ENCODE results near the gene MSH5. TPM values are rescaled to one million over a fixed set of nuclear protein-coding genes. Genes with fewer than 3 reads are reported as not detected.

The MSH5 gene
- total and polyA plus RNA-seq, 9 of the 15 experiments (the other 6 are each of a cell fraction or from before 2014, with no cell fraction given), result 12.5 to 104 (median 46.6) TPM

GRCh38 chr6:31780507-31781243 lies 40.9 kb downstream of the MSH5 start:
- peaks cover 83% of the 10 kb centered on the region; the same call in 2 of the 3 replicates for H3K36me3 ChIP-seq (ENCODE audit: control insufficient read depth, insufficient read depth, low read length)
- no peaks in the 10 kb centered on the region for H3K27me3 ChIP-seq (ENCODE audit: control insufficient read depth in 2 of 2, insufficient read depth in 2 of 2, low read length in 2 of 2)
- H3K9me1 ChIP-seq (ENCODE audit: control insufficient read depth, insufficient read depth, low read length), result peaks cover 6% of the 10 kb centered on the region
- BruUV-seq (replicated peaks), result no TSS peak
- ATAC-seq, result no peak
- H3K79me2 ChIP-seq (ENCODE audit: control insufficient read depth, insufficient read depth, low read length), result no peaks in the 10 kb centered on the region
- H3K4me3 ChIP-seq, result no peak overlapping the region
- H3K27ac ChIP-seq (ENCODE audit: extremely low read depth, low read depth, low read length), result no peak overlapping the region
- intact Hi-C loops (cut with micrococcal nuclease) (no loop called here), in situ Hi-C loops (cut with MboI) (no loop called here)
- H3K9me3 ChIP-seq (replicated peaks; ENCODE audit: control insufficient read depth, insufficient read depth, low read depth, low read length), result no peaks in the 10 kb centered on the region
- POLR2A ChIA-PET, result interaction anchor here (0.6 to 5.5 kb wide), 10 partner anchors 9 to 56 kb away, joined by 3 to 47 read pairs (median 4); partner anchors contain the start of genes HSPA1B, LSM2 and VARS1
- TF ChIP-seq MAFG (tag; conservative IDR thresholded peaks at IDR 0.05) (no peak), POLR2B (IDR thresholded peaks at IDR 0.05; ENCODE audit: low read depth, partially characterized antibody) (peak; percentile 4), POLR2A (conservative IDR thresholded peaks at IDR 0.05) (peak; percentile 52; the same call in 1 of the 2 replicates), NFATC3 (IDR thresholded peaks at IDR 0.05) (no peak), POLR2G (IDR thresholded peaks at IDR 0.05; ENCODE audit: low read depth, low read length) (peak; percentile 44; the same call in 1 of the 2 replicates), RBFOX2 (IDR thresholded peaks at IDR 0.05; ENCODE audit: low read depth, low read length) (peak; percentile 52; the same call in 1 of the 2 replicates)
- TF ChIP-seq, protein P1, sequence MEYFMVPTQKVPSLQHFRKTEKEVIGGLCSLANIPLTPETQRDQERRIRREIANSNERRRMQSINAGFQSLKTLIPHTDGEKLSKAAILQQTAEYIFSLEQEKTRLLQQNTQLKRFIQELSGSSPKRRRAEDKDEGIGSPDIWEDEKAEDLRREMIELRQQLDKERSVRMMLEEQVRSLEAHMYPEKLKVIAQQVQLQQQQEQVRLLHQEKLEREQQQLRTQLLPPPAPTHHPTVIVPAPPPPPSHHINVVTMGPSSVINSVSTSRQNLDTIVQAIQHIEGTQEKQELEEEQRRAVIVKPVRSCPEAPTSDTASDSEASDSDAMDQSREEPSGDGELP (CRISPR knock-in tag; IDR thresholded peaks at IDR 0.05; ENCODE audit: borderline replicate concordance), result peak; percentile 41; the same call in 1 of the 2 replicates
- TF ChIP-seq, protein P2, sequence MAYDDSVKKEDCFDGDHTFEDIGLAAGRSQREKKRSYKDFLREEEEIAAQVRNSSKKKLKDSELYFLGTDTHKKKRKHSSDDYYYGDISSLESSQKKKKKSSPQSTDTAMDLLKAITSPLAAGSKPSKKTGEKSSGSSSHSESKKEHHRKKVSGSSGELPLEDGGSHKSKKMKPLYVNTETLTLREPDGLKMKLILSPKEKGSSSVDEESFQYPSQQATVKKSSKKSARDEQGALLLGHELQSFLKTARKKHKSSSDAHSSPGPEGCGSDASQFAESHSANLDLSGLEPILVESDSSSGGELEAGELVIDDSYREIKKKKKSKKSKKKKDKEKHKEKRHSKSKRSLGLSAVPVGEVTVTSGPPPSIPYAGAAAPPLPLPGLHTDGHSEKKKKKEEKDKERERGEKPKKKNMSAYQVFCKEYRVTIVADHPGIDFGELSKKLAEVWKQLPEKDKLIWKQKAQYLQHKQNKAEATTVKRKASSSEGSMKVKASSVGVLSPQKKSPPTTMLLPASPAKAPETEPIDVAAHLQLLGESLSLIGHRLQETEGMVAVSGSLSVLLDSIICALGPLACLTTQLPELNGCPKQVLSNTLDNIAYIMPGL (CRISPR knock-in tag; IDR thresholded peaks at IDR 0.05), result 0 out of 2 replicates have a peak, but pooled peaks have one; percentile 25
- 85% methylated on average over 20 of the region's 20 CpGs for WGBS (ENCODE audit: insufficient coverage, low coverage, missing lambda C conversion rate)
- H3K4me1 ChIP-seq (replicated peaks in 1 of 2; ENCODE audit: control insufficient read depth in 2 of 2, insufficient read depth in 2 of 2, low read length in 2 of 2), result peaks cover 28 to 66% of the 10 kb centered on the region in 2 experiments
- H4K20me1 ChIP-seq (replicated peaks; ENCODE audit: control insufficient read depth, insufficient read depth, low read length), result no peaks in the 10 kb centered on the region
- H3K9ac ChIP-seq (ENCODE audit: insufficient read depth in 1 of 2, low read depth in 2 of 2, low read length in 2 of 2), result peak overlapping the region in 1 of 2 experiments; percentile 26; a peak in 2 of 4 replicates
- H3K4me2 ChIP-seq (ENCODE audit: insufficient read depth, low read length), result no peak overlapping the region
- CTCF ChIA-PET (ENCODE audit: low intra/inter-chr PET ratio), result no interaction called here
- no peak for FAIRE-seq
- no peak overlapping the region for H2AFZ ChIP-seq (ENCODE audit: low read depth, low read length)
- DNase-seq (ENCODE audit: extremely low read depth in 1 of 4, low spot score in 3 of 4), result no peak
